HG02840 (cell line): ENCODE data around the gene EDA2R.

Experiments
- ATAC-seq: cut with Tn5 transposase; IDR thresholded peaks from one replicate; pipeline ENCODE4 v1.9.1; 2021; ENCODE audit warnings: mild to moderate bottlenecking, moderate library complexity, moderate number of reproducible peaks; ENCODE audit not compliant: unreplicated experiment, low FRiP score

EDA2R gene

GRCh38 chrX:66547847-66548369 is 91.0 kb downstream of the EDA2R start:
- ATAC-seq, result no peak
